Left lung (tissue), 10 donors: ENCODE data around the gene ATP5ME. TPM values are rescaled to one million over a fixed set of nuclear protein-coding genes. Genes with fewer than 3 reads are reported as not detected.

ENCODE experiments used
- ATAC-seq: fragments of 200-7000 bp; cut with Tn5 transposase; one replicate; pipeline ENCODE4 v1.9.1; 2020; ENCODE audit warnings: moderate library complexity
- DNase-seq, 4 donors: peaks; one replicate each; pipeline ENCODE4 v3.0.0-alpha.2; 2013 to 2020
- H3K27ac ChIP-seq, 2 donors: fragments of 200-600 bp; sonication (generic) in 1 of 2; one replicate each; pipeline versions ENCODE4 v1.5.0 to v1.8.0; 2020 to 2021
- H3K27me3 ChIP-seq, 2 donors: fragments of 200-600 bp; sonication (generic) in 1 of 2; one replicate each; pipeline versions ENCODE4 v1.5.0 to v1.8.0; 2020 to 2021
- H3K36me3 ChIP-seq, 2 donors: fragments of 200-600 bp; sonication (generic) in 1 of 2; one replicate each; pipeline versions ENCODE4 v1.5.0 to v1.8.0; 2020 to 2021
- H3K4me1 ChIP-seq, 2 donors: fragments of 200-600 bp; one replicate each; pipeline ENCODE4 v1.8.0; 2021
- H3K4me3 ChIP-seq, 2 donors: fragments of 200-600 bp; sonication (generic) in 1 of 2; one replicate each; pipeline versions ENCODE4 v1.5.0 to v1.8.0; 2020 to 2021; ENCODE audit warnings: mild to moderate bottlenecking in 1 of 2
- H3K9me3 ChIP-seq, 2 donors: fragments of 200-600 bp; sonication (generic) in 1 of 2; one replicate each; pipeline versions ENCODE4 v1.5.0 to v1.8.0; 2020 to 2021
- intact Hi-C, 2 donors: fragments of 100-400 bp; cut with DNase I; formaldehyde crosslinking; loops; one replicate each; pipeline versions ENCODE4 v1.11.2 to v1.14.2; 2022
- polyA plus RNA-seq, 6 donors: library from polyadenylated mRNA; unstranded; fragments of 120-200 nt; gene quantifications; one replicate each; pipeline ENCODE4 v1.2.1, GENCODE V29; 2013; ENCODE audit not compliant: insufficient read length in 6 of 6
- total RNA-seq, 2 donors: library from RNA; stranded (reverse); fragmentation: NEBNext Ultra II Directional; extraction: Animal tissue kit (Norgen Biotek cat#: 25700); gene quantifications; one replicate each; pipeline ENCODE4 v1.2.1, GENCODE V29; 2021
- TF ChIP-seq, protein P1 (sequence below), 2 donors: fragments of 200-600 bp; sonication (generic) in 1 of 2; IDR thresholded peaks; one replicate each; pipeline versions ENCODE4 v1.5.0 to v1.8.0; 2021; ENCODE audit warnings: antibody characterized with exemption in 2 of 2
- donor health status: DM: no; HTN: yes; CAD: no.
- donor health status: DM: no; HTN: no; CAD: no.

Gene ATP5ME
- total and polyA plus RNA-seq, 8 donors: 162 to 245 (median 189) TPM

DNA sequence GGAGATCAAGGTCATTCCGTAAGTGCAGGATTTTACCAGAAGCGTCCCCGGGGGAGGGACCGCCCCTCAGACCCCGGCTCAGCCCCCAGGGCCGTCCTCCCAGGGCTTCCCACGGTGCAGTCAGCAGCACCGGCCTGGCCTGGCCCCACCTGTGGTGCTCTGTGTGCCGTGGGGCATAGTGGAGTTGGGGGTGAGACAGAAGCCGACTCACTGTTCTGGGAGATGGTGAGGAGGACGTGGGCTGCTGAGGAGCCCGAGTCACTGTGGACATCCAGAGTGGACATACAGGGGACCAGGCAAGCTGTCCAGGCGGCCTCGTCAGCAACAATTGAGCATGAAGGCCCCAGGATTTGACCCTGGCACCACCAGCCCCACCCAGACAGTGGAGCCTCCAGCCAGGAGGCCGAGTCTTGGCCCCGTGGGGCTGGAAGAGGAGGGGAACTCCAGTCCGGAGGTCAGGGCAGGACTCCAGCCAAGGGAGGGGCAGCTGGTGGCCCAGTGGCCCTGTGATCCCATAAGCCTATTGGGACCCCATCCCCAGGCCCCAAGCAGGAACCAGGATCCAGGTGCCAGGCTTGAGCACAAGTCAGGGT lies 19.1 kb downstream of the ATP5ME start:
- no peak for ATAC-seq

DNA sequence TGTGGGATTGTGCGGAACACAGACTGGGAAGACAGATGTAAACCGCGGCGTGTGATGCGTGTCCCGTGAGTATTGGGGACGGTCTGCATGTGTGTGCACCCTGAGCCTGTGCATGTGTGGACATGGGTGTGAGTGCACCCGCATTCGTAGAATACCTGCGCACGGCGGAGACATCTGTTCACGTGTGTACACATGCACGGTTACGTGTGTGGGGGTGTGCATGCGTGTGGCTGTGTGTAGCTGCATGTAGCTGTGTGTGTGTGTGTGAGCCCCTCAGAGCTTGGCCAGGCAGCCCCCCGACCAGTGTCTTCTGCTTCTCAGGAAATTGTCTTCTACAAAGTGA lies 19.6 kb downstream of the ATP5ME start:
- Histone ChIP-seq H3K4me1 (no peaks in the 10 kb centered on the region), H3K9me3 (no peaks in the 10 kb centered on the region), H3K36me3 (no peaks in the 10 kb centered on the region), H3K27ac (no peak overlapping the region), H3K4me3 (no peak overlapping the region), H3K27me3 (peaks cover 8 to 75% of the 10 kb centered on the region in 2 donors)
- intact Hi-C loops: no loop called here
- no peak for ATAC-seq
- TF ChIP-seq, protein P1, sequence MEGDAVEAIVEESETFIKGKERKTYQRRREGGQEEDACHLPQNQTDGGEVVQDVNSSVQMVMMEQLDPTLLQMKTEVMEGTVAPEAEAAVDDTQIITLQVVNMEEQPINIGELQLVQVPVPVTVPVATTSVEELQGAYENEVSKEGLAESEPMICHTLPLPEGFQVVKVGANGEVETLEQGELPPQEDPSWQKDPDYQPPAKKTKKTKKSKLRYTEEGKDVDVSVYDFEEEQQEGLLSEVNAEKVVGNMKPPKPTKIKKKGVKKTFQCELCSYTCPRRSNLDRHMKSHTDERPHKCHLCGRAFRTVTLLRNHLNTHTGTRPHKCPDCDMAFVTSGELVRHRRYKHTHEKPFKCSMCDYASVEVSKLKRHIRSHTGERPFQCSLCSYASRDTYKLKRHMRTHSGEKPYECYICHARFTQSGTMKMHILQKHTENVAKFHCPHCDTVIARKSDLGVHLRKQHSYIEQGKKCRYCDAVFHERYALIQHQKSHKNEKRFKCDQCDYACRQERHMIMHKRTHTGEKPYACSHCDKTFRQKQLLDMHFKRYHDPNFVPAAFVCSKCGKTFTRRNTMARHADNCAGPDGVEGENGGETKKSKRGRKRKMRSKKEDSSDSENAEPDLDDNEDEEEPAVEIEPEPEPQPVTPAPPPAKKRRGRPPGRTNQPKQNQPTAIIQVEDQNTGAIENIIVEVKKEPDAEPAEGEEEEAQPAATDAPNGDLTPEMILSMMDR (IDR thresholded peaks at IDR 0.05): no peak
- DNase-seq: peak in 1 of 4 donors; percentile 61

More for the DNA sequence above, 19.1 kb downstream of the ATP5ME start:
- Histone ChIP-seq H3K4me3 (no peak overlapping the region), H3K9me3 (no peaks in the 10 kb centered on the region), H3K4me1 (no peaks in the 10 kb centered on the region), H3K27me3 (peaks cover 8 to 70% of the 10 kb centered on the region in 2 donors), H3K27ac (no peak overlapping the region), H3K36me3 (no peaks in the 10 kb centered on the region)
- TF ChIP-seq, protein P1 (IDR thresholded peaks at IDR 0.05): no peak
- peak in 1 of 4 donors; percentile 73 for DNase-seq
- intact Hi-C loops: no loop called here

DNA sequence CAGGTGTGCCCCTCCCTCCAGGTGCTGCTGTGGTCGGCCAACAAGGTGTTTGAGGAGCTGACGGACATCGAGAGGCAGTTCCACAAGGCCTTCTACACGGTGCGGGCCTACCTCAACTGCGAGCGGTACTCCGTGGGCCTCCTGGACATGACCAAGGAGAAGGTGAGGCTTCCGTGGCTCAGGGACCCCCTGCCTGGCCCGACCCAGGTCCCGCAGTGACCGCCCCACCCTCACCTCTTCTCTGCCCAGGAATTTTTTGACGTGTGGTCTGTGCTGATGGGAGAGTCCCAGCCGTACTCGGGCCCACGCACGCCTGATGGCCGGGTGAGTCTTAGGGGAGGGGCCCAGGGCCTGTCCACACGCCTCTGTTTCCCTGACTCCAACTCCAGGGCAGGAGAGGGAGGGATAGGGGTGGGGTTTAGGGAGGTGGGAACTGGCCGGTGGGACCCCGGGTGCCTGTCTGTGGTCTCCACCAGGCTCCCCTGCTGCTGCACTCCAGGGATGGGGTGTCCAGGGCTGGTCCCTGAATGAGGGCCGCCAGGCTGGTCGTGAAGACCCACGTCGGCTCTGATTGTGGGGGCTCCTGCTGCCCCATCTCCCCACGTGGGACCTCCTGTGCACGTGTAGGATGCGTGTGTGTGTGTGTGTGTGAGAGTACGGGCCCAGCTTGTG lies 20.1 kb downstream of the ATP5ME start:
- Histone ChIP-seq H3K9me3 (no peaks in the 10 kb centered on the region), H3K4me1 (no peaks in the 10 kb centered on the region), H3K27ac (no peak overlapping the region), H3K36me3 (no peaks in the 10 kb centered on the region), H3K27me3 (peaks cover 8 to 80% of the 10 kb centered on the region in 2 donors), H3K4me3 (no peak overlapping the region)
- TF ChIP-seq, protein P1 (IDR thresholded peaks at IDR 0.05): no peak
- intact Hi-C loops: no loop called here
- DNase-seq (peak in 1 of 4 donors; percentile 59), ATAC-seq (no peak)

DNA sequence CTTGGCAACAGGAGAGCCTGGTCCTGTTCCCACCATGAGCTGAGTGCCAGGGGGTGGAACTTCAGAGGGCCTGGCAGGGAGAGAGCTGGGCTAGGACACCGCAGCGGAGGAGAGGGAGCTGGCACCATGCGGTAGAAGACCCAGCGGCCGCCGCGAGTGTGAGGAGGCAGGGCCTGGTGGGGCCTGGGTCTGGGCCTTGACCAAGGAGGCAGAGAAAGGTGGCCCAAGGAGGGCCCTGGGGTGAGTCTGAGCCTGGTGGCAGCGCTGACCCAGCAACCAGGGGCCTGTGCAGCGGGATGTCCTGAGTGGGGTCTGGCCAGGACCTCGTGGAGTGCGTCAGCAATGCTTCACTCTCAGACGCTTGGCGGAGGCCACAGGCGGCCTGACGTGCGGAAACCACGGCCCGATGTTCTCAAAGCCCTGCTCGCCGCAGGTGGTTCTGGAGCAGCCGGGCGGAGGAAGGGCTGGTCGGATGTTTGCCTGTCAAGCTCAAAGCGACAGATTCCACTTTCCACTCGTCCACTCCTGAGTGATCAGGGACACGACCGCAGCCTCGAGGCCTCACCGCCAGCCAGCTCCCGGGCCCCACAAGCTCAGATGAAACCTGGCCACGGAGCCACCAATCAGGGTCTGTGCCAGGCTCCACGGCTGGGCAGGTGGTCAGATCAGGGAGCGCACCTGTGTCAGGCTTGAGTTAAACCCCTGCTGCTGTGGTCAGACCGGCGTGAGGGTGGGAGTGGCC lies 20.8 kb downstream of the ATP5ME start:
- no peaks in the 10 kb centered on the region for H3K4me1 ChIP-seq
- ATAC-seq: no peak
- H3K9me3 ChIP-seq: no peaks in the 10 kb centered on the region
- H3K36me3 ChIP-seq: no peaks in the 10 kb centered on the region
- H3K4me3 ChIP-seq: no peak overlapping the region
- TF ChIP-seq, protein P1 (IDR thresholded peaks at IDR 0.05): no peak
- H3K27me3 ChIP-seq: peaks cover 8 to 87% of the 10 kb centered on the region in 2 donors
- DNase-seq: peak in 1 of 4 donors; percentile 80
- intact Hi-C loops: no loop called here
- H3K27ac ChIP-seq: no peak overlapping the region
